ENCODE results near the gene CMTR1.
"Not testable (repeated sequence)": the region's sequence is repeated elsewhere in the genome, so short reads cannot be mapped to it uniquely, and the experiment has no call there.

The CMTR1 gene

GRCh38 chr6:37491830-37492208 lies 58.8 kb downstream of the CMTR1 start:
- DNase-seq (ENCODE audit: low spot score) = no peak

- no peak for DNase-seq (ENCODE audit: low spot score)
Measured at GRCh38 chr6:37492236-37492972, 59.4 kb downstream of the CMTR1 start.

GRCh38 chr6:37492991-37493660 lies 60.1 kb downstream of the CMTR1 start:
- no peak for DNase-seq (ENCODE audit: low spot score)

GRCh38 chr6:37493661-37493995 lies 60.6 kb downstream of the CMTR1 start:
- no peak for DNase-seq (ENCODE audit: low spot score)

GRCh38 chr6:37495244-37495934 lies 62.4 kb downstream of the CMTR1 start:
- DNase-seq (ENCODE audit: low spot score) = no peak

GRCh38 chr6:37496951-37497885 lies 64.2 kb downstream of the CMTR1 start:
- no peak for DNase-seq (ENCODE audit: low spot score)

GRCh38 chr6:37499433-37500293 lies 66.6 kb downstream of the CMTR1 start, which contains the start of gene CCDC167:
TSS of gene CCDC167 (minus strand) at chr6:37499893. CDS start at chr6:37499863, 30 bp downstream.
- peak; percentile 98 for DNase-seq (ENCODE audit: low spot score)

GRCh38 chr6:37500294-37500608 lies 67.2 kb downstream of the CMTR1 start:
- no peak for DNase-seq (ENCODE audit: low spot score)

- not testable (repeated sequence) for DNase-seq (ENCODE audit: low spot score)
Measured at GRCh38 chr6:37500904-37501303, 67.9 kb downstream of the CMTR1 start.

- DNase-seq (ENCODE audit: low spot score) = no peak
Measured at GRCh38 chr6:37501632-37502491, 68.8 kb downstream of the CMTR1 start.

GRCh38 chr6:37502703-37503291 lies 69.8 kb downstream of the CMTR1 start:
- DNase-seq (ENCODE audit: low spot score) = no peak

- DNase-seq (ENCODE audit: low spot score) = no peak
Measured at GRCh38 chr6:37503309-37503965, 70.4 kb downstream of the CMTR1 start.

GRCh38 chr6:37504024-37504423 lies 71.0 kb downstream of the CMTR1 start:
- no peak for DNase-seq (ENCODE audit: low spot score)

GRCh38 chr6:37506479-37506878 lies 73.5 kb downstream of the CMTR1 start:
- DNase-seq (ENCODE audit: low spot score) = no peak

GRCh38 chr6:37507077-37507476 lies 74.1 kb downstream of the CMTR1 start:
- DNase-seq (ENCODE audit: low spot score) = no peak

- no peak for DNase-seq (ENCODE audit: low spot score)
Measured at GRCh38 chr6:37507690-37508421, 74.8 kb downstream of the CMTR1 start.

GRCh38 chr6:37511201-37511600 lies 78.2 kb downstream of the CMTR1 start:
- no peak for DNase-seq (ENCODE audit: low spot score)

GRCh38 chr6:37511910-37512399 lies 78.9 kb downstream of the CMTR1 start:
- no peak for DNase-seq (ENCODE audit: low spot score)

Data from kidney tubule cell (primary cell).